Upper lobe of left lung (tissue), 6 donors: ENCODE data around the gene RHOF. TPM values are rescaled to one million over a fixed set of nuclear protein-coding genes. Genes with fewer than 3 reads are reported as not detected.
A peak's percentile ranks its signal among the peaks of the same experiment; 100 is the strongest.

Source experiments
- ATAC-seq, 2 donors: fragments of 200-7000 bp; cut with Tn5 transposase; one replicate each; pipeline ENCODE4 v1.9.1; 2022; ENCODE audit warnings: mild to moderate bottlenecking in 2 of 2, moderate library complexity in 2 of 2; ENCODE audit not compliant: low FRiP score in 2 of 2
- DNase-seq, 2 donors: peaks; one replicate each; pipeline ENCODE4 v3.0.0-alpha.2; 2019 to 2020
- H3K27ac ChIP-seq, 4 donors: fragments of 200-600 bp; sonication (generic); one replicate each; pipeline ENCODE4 v1.5.1; 2016 to 2019
- H3K27me3 ChIP-seq, 4 donors: fragments of 200-600 bp; sonication (generic); one replicate each; pipeline ENCODE4 v1.5.1; 2017 to 2019
- H3K36me3 ChIP-seq, 4 donors: fragments of 200-600 bp; sonication (generic); one replicate each; pipeline ENCODE4 v1.5.1; 2016 to 2019
- H3K4me1 ChIP-seq, 4 donors: fragments of 200-600 bp; sonication (generic); one replicate each; pipeline ENCODE4 v1.5.1; 2018 to 2019
- H3K4me3 ChIP-seq, 4 donors: fragments of 200-600 bp; sonication (generic); one replicate each; pipeline ENCODE4 v1.5.1; 2017 to 2019; ENCODE audit warnings: mild to moderate bottlenecking in 2 of 4, moderate library complexity in 1 of 4
- H3K9me3 ChIP-seq, 4 donors: fragments of 200-600 bp; sonication (generic); one replicate each; pipeline ENCODE4 v1.5.1; 2018 to 2019
- EP300 ChIP-seq, 4 donors: sonication (generic); formaldehyde crosslinking; IDR thresholded peaks; one replicate each; pipeline ENCODE4 v1.5.1; 2017; ENCODE audit warnings: antibody characterized with exemption in 4 of 4, control low read depth in 2 of 4
- POLR2A ChIP-seq, 4 donors: fragments of 450-650 bp; IDR thresholded peaks; one replicate each; pipeline ENCODE4 v1.5.1; 2016 to 2017; ENCODE audit warnings: antibody characterized with exemption in 4 of 4, mild to moderate bottlenecking in 2 of 4
- POLR2AphosphoS5 ChIP-seq, 2 donors: sonication (generic); formaldehyde crosslinking; IDR thresholded peaks; one replicate each; pipeline ENCODE4 v1.5.1; 2017; ENCODE audit warnings: antibody characterized with exemption in 2 of 2
- WGBS, 2 donors: methylation state at CpG; one replicate each; pipeline ENCODE4 v1.1.5; 2017 to 2018; 5-methylcytosine and 5-hydroxymethylcytosine counted together
- total RNA-seq, 6 donors: library from RNA; depleted of rRNA in 4 of 6; stranded (reverse); fragments of >200 nt in 4 of 6; gene quantifications; one replicate each; pipeline versions ENCODE4 v1.1.0 to v1.2.1, GENCODE V29; 2016 to 2021
- TF ChIP-seq, protein P1 (sequence below), 6 experiments: fragments of 450-650 bp in 4 of 6; fragments of 200-600 bp in 2 of 6; sonication (generic) in 2 of 6; IDR thresholded peaks; one replicate each; pipeline ENCODE4 v1.5.1; 2016 to 2019; ENCODE audit warnings: antibody characterized with exemption in 6 of 6
- donor health status: DM: no; HTN: no; CAD: no; lungs with moderate emphysema.
- donor health status: DM: no; HTN: yes; CAD: no; lungs with severe emphysema.

The RHOF gene
- total RNA-seq, 6 donors from 2014 or later, result 33.5 to 145 (median 45.5) TPM

DNA sequence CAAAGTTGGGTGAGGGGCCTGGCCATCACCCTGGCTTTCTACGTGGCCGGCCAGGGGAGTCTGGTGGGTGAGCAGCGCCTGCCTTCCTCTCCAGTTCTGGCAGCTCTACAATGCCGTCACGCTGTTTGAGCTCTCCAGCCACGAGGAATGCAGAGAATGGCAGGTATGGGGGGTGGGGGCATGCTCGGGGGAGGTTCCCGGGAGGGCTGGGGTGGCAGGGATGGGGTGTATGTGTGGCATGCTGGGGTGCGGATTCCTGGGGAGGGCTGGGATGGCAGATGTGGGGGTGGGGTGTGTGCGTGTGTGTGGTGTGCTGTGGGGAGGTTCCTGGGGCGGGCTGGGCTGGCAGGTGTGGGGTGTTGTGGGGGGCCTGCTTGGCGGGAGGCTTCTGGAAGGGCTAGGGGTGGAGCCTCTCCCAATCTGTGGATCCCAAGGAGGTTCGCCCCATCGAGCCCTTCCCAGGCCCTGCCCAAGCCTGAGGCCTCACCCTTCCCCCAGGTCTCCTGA lies 18.5 kb downstream of the RHOF start:
- ATAC-seq (peak; percentile 2 to 73), DNase-seq (no peak)
- Histone ChIP-seq H3K36me3 (peaks cover 0 to 7% (median 0%) of the 10 kb centered on the region in 4 donors), H3K27me3 (no peaks in the 10 kb centered on the region), H3K27ac (peak overlapping the region; percentile 34 to 60 (median 46)), H3K4me1 (peaks cover 12 to 31% (median 18%) of the 10 kb centered on the region in 4 donors), H3K9me3 (no peaks in the 10 kb centered on the region), H3K4me3 (no peak overlapping the region)
- 82 to 90% methylated on average over 2 to 7 of the region's 14 CpGs for WGBS, 2 donors
- TF ChIP-seq EP300 (IDR thresholded peaks at IDR 0.05), result no peak
- no peak for TF ChIP-seq POLR2A (IDR thresholded peaks at IDR 0.05)
- TF ChIP-seq, protein P1, sequence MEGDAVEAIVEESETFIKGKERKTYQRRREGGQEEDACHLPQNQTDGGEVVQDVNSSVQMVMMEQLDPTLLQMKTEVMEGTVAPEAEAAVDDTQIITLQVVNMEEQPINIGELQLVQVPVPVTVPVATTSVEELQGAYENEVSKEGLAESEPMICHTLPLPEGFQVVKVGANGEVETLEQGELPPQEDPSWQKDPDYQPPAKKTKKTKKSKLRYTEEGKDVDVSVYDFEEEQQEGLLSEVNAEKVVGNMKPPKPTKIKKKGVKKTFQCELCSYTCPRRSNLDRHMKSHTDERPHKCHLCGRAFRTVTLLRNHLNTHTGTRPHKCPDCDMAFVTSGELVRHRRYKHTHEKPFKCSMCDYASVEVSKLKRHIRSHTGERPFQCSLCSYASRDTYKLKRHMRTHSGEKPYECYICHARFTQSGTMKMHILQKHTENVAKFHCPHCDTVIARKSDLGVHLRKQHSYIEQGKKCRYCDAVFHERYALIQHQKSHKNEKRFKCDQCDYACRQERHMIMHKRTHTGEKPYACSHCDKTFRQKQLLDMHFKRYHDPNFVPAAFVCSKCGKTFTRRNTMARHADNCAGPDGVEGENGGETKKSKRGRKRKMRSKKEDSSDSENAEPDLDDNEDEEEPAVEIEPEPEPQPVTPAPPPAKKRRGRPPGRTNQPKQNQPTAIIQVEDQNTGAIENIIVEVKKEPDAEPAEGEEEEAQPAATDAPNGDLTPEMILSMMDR (IDR thresholded peaks at IDR 0.05), result no peak
- TF ChIP-seq POLR2AphosphoS5 (IDR thresholded peaks at IDR 0.05), result no peak

DNA sequence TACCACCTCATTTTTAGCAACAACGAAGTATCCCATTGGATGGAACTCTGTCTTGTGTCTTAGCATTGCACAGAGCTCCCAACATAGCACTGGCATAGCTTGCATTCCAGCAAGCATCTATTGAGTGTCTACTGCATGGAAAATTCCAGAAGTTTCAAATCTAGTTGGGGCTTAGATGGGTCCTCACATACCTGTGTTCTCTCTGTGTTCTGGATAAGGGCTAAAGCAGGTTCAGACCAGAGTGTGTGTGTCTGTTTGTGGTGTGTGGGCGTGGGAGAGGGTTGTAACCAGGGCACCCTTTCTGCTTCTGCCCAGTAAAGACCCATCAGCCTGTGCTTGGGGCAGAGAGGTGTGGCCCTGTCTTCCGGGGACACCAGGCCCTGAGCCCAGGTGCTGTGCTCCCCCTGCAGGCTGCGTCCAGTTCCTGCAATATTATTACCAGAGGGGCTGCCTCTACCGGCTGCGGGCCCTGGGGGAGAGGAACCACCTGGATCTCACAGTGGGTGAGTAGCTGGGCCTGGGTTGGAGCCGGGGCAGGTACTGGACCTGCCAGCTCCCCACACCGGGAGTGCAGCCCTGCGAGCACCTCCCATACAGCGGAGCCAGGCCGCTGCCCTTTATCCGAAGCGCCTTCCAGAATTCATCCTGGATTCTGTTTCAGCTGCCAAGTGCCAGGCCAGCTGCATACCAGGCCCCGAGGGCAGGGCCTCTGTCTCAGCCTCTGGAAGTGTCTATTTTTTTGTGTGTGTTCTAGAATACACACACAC lies 20.3 kb downstream of the RHOF start:
- peak; percentile 78 to 83 for DNase-seq
- Histone ChIP-seq H3K4me1 (peaks cover 7 to 31% (median 16%) of the 10 kb centered on the region in 4 donors), H3K36me3 (no peaks in the 10 kb centered on the region), H3K27ac (peak overlapping the region; percentile 27 to 56 (median 49)), H3K9me3 (no peaks in the 10 kb centered on the region), H3K4me3 (no peak overlapping the region), H3K27me3 (no peaks in the 10 kb centered on the region)
- TF ChIP-seq POLR2AphosphoS5 (IDR thresholded peaks at IDR 0.05), result no peak
- TF ChIP-seq, protein P1 (IDR thresholded peaks at IDR 0.05), result peak; percentile 64 to 95 (median 88)
- no peak for TF ChIP-seq POLR2A (IDR thresholded peaks at IDR 0.05)
- no peak for TF ChIP-seq EP300 (IDR thresholded peaks at IDR 0.05)
- 47 to 77% methylated on average over 6 to 14 of the region's 14 CpGs for WGBS, 2 donors
- peak; percentile 82 to 84 for ATAC-seq

DNA sequence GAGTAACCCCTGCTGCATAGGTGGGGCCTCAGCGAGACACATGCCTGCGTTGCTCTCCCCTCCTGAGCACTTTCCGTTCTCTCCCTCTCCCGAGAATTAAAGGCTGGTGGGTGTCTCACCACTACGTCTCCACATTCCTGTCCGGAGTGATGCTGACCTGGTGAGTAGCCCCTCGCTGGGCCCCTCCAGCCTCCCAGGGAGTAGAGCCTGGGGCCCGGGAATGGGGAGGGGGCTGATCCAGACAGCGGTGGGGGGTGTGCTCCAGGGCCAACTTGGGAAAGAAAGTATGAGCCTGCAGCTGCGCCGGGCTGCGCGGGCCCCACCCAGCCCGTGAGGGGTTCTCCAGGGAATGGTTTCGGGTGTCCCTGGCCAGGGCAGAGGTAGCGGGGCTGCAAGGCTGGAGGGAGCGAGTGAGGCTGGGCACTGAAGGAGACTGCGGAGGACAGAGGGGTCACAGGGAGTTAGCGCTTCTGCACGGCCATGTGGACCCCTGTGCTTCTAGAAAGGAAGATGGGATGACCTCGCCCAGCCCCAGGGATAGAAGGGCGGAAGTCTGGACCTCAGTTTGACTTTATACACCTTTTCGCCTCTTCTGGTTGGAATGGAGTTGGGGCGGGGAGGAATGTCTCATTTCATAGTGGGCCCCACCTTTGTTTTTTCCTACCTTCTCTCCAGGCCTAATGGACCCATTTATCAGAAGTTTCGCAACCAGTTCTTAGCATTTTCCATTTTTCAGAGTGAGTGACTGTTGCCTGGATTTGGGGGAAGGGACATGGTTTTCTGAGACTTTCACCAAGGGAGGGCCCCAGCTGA lies 22.5 kb downstream of the RHOF start:
- DNase-seq, result peak in 1 of 2 donors; percentile 72
- Histone ChIP-seq H3K4me3 (no peak overlapping the region), H3K27me3 (no peaks in the 10 kb centered on the region), H3K36me3 (no peaks in the 10 kb centered on the region), H3K9me3 (no peaks in the 10 kb centered on the region), H3K27ac (no peak overlapping the region), H3K4me1 (peaks cover 2 to 26% (median 11%) of the 10 kb centered on the region in 4 donors)
- no peak for TF ChIP-seq EP300 (IDR thresholded peaks at IDR 0.05)
- TF ChIP-seq POLR2A (IDR thresholded peaks at IDR 0.05), result no peak
- TF ChIP-seq, protein P1 (IDR thresholded peaks at IDR 0.05), result no peak
- no peak for TF ChIP-seq POLR2AphosphoS5 (IDR thresholded peaks at IDR 0.05)
- ATAC-seq, result no peak
- 87 to 90% methylated on average over 24 to 25 of the region's 25 CpGs for WGBS, 2 donors

DNA sequence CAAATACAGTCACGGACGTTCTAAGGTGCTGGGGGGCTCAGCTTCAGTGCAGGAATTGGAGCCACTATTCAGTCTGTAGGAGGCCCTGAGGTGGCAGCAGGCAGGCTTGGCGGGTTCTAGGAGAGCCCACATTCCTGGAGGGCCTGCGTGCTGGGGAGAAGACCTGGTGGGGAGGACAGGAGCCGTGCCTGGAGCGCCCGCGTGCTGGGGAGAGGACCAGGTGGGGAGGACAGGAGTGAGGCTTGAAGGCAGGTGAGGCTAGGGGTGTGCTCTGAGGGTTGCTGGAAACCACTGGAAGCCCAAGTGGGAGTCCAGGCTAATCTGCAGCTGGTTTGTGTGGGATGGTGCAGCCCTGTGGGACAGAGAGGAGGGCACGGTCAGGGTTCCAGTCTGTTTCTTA lies 23.1 kb downstream of the RHOF start:
- peaks cover 0 to 20% (median 7%) of the 10 kb centered on the region in 4 donors for H3K4me1 ChIP-seq
- 83 to 90% methylated on average over 5 to 9 of the region's 9 CpGs for WGBS, 2 donors
- H3K27ac ChIP-seq, result no peak overlapping the region
- ATAC-seq (no peak), DNase-seq (no peak)
- no peaks in the 10 kb centered on the region for H3K27me3 ChIP-seq
- no peak overlapping the region for H3K4me3 ChIP-seq
- H3K36me3 ChIP-seq, result no peaks in the 10 kb centered on the region
- no peaks in the 10 kb centered on the region for H3K9me3 ChIP-seq
- no peak for TF ChIP-seq POLR2A (IDR thresholded peaks at IDR 0.05)
- TF ChIP-seq, protein P1 (IDR thresholded peaks at IDR 0.05), result no peak
- TF ChIP-seq EP300 (IDR thresholded peaks at IDR 0.05), result no peak
- no peak for TF ChIP-seq POLR2AphosphoS5 (IDR thresholded peaks at IDR 0.05)
